ENCODE data around the gene CCDC57. TPM values are rescaled to one million over a fixed set of nuclear protein-coding genes. Genes with fewer than 3 reads are reported as not detected.

CCDC57 gene
- total RNA-seq, 2 donors from 2014 or later = 57.6 to 62.8 TPM

DNA sequence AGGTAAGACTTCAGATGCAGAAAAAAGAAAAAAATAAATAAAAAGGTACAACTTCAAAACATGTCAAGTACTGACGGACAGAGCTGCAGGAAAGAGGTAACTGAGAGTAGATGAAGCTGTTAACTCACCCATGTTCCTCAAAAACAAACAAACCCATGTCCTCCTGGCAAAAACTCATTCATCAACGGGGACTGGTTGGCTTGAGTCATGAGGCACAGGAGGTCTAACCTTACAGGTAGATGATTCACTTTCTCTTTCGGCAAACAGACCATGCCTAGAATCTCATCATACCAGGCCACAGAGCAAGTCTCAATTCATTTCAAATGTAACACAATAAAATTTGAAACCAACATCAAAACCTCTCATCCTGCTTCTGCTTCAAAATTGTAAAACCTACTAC is 102.3 kb downstream of the CCDC57 start:
- Histone ChIP-seq H3K4me1 (replicated peaks) (peaks cover 41% of the 10 kb centered on the region), H3K36me3 (no peaks in the 10 kb centered on the region), H3K27ac (peak overlapping the region; percentile 98 to 99), H3K4me3 (no peak overlapping the region), H3K9me3 (no peaks in the 10 kb centered on the region), H3K27me3 (replicated peaks; ENCODE audit: insufficient read depth) (no peaks in the 10 kb centered on the region)
- intact Hi-C loops (cut with DNase I) = no loop called here
- peak; percentile 88 for DNase-seq (ENCODE audit: low spot score)
- TF ChIP-seq, protein P1, sequence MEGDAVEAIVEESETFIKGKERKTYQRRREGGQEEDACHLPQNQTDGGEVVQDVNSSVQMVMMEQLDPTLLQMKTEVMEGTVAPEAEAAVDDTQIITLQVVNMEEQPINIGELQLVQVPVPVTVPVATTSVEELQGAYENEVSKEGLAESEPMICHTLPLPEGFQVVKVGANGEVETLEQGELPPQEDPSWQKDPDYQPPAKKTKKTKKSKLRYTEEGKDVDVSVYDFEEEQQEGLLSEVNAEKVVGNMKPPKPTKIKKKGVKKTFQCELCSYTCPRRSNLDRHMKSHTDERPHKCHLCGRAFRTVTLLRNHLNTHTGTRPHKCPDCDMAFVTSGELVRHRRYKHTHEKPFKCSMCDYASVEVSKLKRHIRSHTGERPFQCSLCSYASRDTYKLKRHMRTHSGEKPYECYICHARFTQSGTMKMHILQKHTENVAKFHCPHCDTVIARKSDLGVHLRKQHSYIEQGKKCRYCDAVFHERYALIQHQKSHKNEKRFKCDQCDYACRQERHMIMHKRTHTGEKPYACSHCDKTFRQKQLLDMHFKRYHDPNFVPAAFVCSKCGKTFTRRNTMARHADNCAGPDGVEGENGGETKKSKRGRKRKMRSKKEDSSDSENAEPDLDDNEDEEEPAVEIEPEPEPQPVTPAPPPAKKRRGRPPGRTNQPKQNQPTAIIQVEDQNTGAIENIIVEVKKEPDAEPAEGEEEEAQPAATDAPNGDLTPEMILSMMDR (IDR thresholded peaks at IDR 0.05) = no peak
- TF ChIP-seq POLR2AphosphoS5 (IDR thresholded peaks at IDR 0.05) = peak; percentile 99
- TF ChIP-seq POLR2A (IDR thresholded peaks at IDR 0.05) = peak; percentile 24
- WGBS = 35% methylated on average over 3 of the region's 3 CpGs

DNA sequence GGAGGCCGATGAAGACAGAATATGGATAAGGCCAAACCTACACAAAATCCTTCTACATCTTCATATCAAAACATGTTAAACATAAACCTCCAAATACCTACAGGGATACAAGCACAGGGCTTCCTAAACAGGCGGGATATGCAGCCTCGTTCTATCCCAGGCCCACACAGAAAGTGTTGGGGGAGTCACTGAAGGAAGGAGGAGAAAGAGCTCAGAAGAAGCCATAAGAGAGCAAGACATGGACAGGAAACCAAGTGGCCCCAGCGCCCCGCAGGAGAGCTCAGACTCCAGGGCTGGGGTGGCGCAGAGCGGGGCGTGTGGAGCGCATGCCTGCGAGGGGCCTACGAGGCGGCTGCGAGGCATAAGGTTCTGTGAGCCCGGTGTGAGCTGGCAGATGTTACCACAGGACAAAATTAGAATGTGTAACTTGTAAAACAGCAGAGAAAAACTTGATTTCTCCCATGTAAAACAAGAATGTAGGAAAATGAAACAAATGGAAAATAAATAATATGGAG is 103.6 kb downstream of the CCDC57 start:
- Histone ChIP-seq H3K9me3 (no peaks in the 10 kb centered on the region), H3K27ac (peak overlapping the region; percentile 98 to 99), H3K4me1 (replicated peaks) (peaks cover 40% of the 10 kb centered on the region), H3K27me3 (replicated peaks; ENCODE audit: insufficient read depth) (no peaks in the 10 kb centered on the region), H3K36me3 (no peaks in the 10 kb centered on the region), H3K4me3 (no peak overlapping the region)
- DNase-seq (ENCODE audit: low spot score) = no peak
- TF ChIP-seq, protein P1 (IDR thresholded peaks at IDR 0.05) = no peak
- no peak for TF ChIP-seq POLR2AphosphoS5 (IDR thresholded peaks at IDR 0.05)
- TF ChIP-seq POLR2A (IDR thresholded peaks at IDR 0.05) = no peak
- 91% methylated on average over 14 of the region's 14 CpGs for WGBS
- intact Hi-C loops (cut with DNase I) = no loop called here

DNA sequence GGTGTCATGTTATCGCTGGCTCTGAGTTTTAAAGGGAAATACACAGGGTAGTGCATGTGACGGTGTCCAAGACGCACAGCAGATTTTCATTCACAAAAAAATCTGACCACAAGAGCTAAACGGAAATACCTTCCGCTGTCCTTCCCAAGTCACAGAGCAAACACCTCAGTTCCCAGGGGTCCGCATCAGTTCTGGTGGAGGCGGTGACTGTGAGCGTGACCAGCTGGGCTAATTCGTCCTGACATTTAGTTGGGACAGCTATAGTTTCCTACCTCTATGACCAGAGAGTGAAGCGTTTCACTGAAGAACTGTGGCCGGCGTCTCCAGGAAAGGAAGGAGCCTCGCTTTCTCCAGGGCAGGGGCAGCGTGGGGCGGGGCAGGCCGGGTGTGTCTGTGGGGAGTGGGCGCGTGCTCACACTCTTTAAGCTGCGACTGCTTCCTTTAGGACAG is 104.1 kb downstream of the CCDC57 start:
- no peaks in the 10 kb centered on the region for H3K27me3 ChIP-seq (replicated peaks; ENCODE audit: insufficient read depth)
- H3K27ac ChIP-seq = peak overlapping the region; percentile 98 to 99
- no peak for TF ChIP-seq POLR2A (IDR thresholded peaks at IDR 0.05)
- TF ChIP-seq, protein P1 (IDR thresholded peaks at IDR 0.05) = no peak
- TF ChIP-seq POLR2AphosphoS5 (IDR thresholded peaks at IDR 0.05) = no peak
- 72% methylated on average over 19 of the region's 19 CpGs for WGBS
- no peaks in the 10 kb centered on the region for H3K36me3 ChIP-seq
- H3K4me1 ChIP-seq (replicated peaks) = peaks cover 41% of the 10 kb centered on the region
- intact Hi-C loops (cut with DNase I) = no loop called here
- H3K4me3 ChIP-seq = no peak overlapping the region
- no peak for DNase-seq (ENCODE audit: low spot score)
- no peaks in the 10 kb centered on the region for H3K9me3 ChIP-seq

DNA sequence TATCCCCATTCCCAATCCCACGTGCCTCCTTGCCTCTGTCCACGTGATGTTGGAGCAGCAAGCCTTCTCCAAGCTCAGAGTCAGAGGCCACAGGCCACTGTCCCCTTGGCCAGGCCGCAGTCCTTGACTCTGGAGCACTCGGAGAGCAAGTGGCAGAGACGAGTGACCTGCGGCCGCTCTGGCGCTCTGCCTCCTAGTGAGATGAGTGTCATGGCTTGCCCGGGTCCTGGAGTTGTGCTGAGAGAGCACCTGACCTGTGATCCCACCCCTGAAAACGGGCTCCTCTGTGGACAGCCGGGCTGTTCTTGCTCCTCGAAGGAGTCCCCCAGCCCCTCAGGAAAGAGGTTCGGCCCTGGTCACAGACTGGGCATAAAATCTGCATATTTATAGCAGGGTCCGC is 104.6 kb downstream of the CCDC57 start:
- H3K27ac ChIP-seq = peak overlapping the region; percentile 98 to 99

More for the DNA sequence above, 104.6 kb downstream of the CCDC57 start:
- peaks cover 42% of the 10 kb centered on the region for H3K4me1 ChIP-seq (replicated peaks)
- H3K4me3 ChIP-seq = no peak overlapping the region
- H3K9me3 ChIP-seq = no peaks in the 10 kb centered on the region
- no peaks in the 10 kb centered on the region for H3K27me3 ChIP-seq (replicated peaks; ENCODE audit: insufficient read depth)
- H3K36me3 ChIP-seq = no peaks in the 10 kb centered on the region
- WGBS = 83% methylated on average over 14 of the region's 14 CpGs
- TF ChIP-seq POLR2AphosphoS5 (IDR thresholded peaks at IDR 0.05) (no peak), POLR2A (IDR thresholded peaks at IDR 0.05) (no peak)
- TF ChIP-seq, protein P1 (IDR thresholded peaks at IDR 0.05) = no peak
- intact Hi-C loops (cut with DNase I) = no loop called here
- DNase-seq (ENCODE audit: low spot score) = no peak
